ENCODE measurements around the gene TMEM234.

Gene TMEM234

DNA sequence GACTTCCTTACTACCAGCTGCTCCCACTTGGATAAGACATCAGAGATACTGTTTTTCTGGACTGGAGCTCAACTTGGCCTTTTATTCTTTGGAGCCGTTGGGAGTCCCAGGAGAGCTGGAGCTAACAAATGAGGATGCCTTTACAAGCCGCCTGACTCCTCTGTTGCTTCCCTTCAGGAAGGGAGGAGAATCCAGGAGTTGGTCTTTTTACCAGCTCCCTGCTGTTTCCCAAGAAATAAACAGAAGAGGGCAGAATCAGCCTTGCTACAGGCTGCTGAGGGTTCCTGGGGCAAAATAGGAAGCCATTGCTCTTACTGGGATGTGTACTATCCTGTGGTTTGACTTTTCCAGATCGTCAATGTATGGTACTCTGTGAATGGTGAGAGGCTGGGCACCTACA lies 1.5 kb upstream of the TMEM234 start:
- H3K9me3 Mint-ChIP-seq, result no peaks in the 10 kb centered on the region
- H3K36me3 Mint-ChIP-seq, result peaks cover 22 to 46% of the 10 kb centered on the region in 2 donors
- no peak for DNase-seq
- H3K4me1 Mint-ChIP-seq, result peaks cover 22 to 39% of the 10 kb centered on the region in 2 donors
- H3K27ac Mint-ChIP-seq, result peak overlapping the region; percentile 98
- H3K4me3 Mint-ChIP-seq, result peak overlapping the region; percentile 28 to 96
- no peak for ATAC-seq (replicated peaks)
- no peaks in the 10 kb centered on the region for H3K27me3 Mint-ChIP-seq

DNA sequence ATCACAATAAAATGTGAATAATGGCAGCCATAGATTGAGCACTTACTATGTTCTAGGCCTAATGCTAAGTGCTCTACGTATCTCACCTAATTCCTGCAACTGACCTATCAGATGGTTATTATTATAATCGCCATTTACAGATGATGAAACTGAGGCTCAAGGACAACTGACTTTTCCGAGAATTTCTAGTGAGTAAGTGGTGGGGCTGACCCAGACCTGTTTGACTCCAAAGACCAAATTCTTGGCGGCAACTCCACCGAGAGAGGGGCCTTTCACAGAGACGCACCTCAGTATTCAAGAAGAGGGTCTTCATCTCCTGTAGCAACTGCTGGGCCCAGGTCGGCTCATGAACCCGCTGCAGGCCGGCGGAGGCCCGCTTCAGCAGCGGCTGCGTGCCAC lies 573 bp downstream of the TMEM234 start:
- H3K27ac Mint-ChIP-seq, result peak overlapping the region; percentile 98
- DNase-seq, result no peak

GRCh38 chr1:32220746-32221580 lies 1.2 kb downstream of the TMEM234 start:
- ATAC-seq (replicated peaks) (peak; percentile 51 to 72), DNase-seq (no peak)
- no peaks in the 10 kb centered on the region for H3K9me3 Mint-ChIP-seq
- peaks cover 23 to 41% of the 10 kb centered on the region in 2 donors for H3K4me1 Mint-ChIP-seq
- H3K36me3 Mint-ChIP-seq, result peaks cover 26 to 50% of the 10 kb centered on the region in 2 donors
- H3K27ac Mint-ChIP-seq, result peak overlapping the region; percentile 69
- no peaks in the 10 kb centered on the region for H3K27me3 Mint-ChIP-seq
- peak overlapping the region; percentile 96 to 99 for H3K4me3 Mint-ChIP-seq

More for the DNA sequence above, 573 bp downstream of the TMEM234 start:
- Mint-ChIP-seq H3K36me3 (peaks cover 21 to 48% of the 10 kb centered on the region in 2 donors), H3K4me3 (peak overlapping the region; percentile 96 to 99), H3K4me1 (peaks cover 22 to 39% of the 10 kb centered on the region in 2 donors), H3K27me3 (no peaks in the 10 kb centered on the region), H3K9me3 (no peaks in the 10 kb centered on the region)
- no peak for ATAC-seq (replicated peaks)

DNA sequence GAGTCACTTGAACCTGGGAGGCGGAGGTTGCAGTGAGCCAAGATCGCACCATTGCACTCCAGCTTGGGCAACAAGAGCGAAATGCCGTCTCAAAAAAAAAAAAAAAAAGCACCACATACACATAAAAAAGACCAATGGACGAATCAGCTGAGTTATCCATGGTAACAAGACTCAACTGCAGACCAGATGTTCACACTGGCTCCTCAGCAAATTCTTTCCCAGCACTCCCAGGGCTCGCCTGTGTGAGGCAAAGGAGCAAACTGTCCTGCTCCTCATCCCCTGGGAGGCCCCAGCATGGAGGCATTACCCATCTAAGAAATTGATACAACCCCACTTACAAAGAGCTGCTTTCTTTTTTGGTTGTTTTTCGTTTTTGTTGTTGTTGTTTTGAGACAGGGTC lies 3.1 kb downstream of the TMEM234 start:
- Mint-ChIP-seq H3K36me3 (peaks cover 25 to 47% of the 10 kb centered on the region in 2 donors), H3K27ac (no peak overlapping the region)

DNA sequence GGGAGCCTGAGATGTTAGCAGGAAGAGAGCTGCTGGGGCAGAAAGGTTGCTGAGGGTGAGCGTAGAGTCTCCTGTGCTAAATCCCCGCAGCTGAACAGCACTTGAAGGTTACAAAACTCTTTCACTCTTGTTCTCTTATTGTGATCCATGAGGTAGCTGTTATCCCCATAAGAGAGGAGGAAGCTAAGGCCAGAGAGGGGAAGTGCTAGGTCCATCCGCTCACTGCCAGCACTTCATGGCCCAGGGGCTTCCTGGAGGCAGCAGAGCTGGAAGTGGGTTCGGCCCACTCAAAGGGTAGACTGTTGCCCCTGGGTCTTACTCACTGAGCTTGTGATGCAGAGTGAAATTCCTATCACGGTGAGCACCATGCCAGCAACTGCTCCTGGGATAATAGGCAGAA lies 5.6 kb downstream of the TMEM234 start:
- no peak overlapping the region for H3K4me3 Mint-ChIP-seq
- H3K9me3 Mint-ChIP-seq, result no peaks in the 10 kb centered on the region
- ATAC-seq (replicated peaks) (no peak), DNase-seq (no peak)
- peaks cover 27 to 47% of the 10 kb centered on the region in 2 donors for H3K36me3 Mint-ChIP-seq
- H3K27ac Mint-ChIP-seq, result peak overlapping the region; percentile 47
- H3K4me1 Mint-ChIP-seq, result peaks cover 30 to 46% of the 10 kb centered on the region in 2 donors
- H3K27me3 Mint-ChIP-seq, result no peaks in the 10 kb centered on the region

More for the DNA sequence above, 3.1 kb downstream of the TMEM234 start:
- peaks cover 26 to 46% of the 10 kb centered on the region in 2 donors for H3K4me1 Mint-ChIP-seq
- no peak overlapping the region for H3K4me3 Mint-ChIP-seq
- no peaks in the 10 kb centered on the region for H3K27me3 Mint-ChIP-seq
- DNase-seq (no peak), ATAC-seq (replicated peaks) (no peak)
- no peaks in the 10 kb centered on the region for H3K9me3 Mint-ChIP-seq

DNA sequence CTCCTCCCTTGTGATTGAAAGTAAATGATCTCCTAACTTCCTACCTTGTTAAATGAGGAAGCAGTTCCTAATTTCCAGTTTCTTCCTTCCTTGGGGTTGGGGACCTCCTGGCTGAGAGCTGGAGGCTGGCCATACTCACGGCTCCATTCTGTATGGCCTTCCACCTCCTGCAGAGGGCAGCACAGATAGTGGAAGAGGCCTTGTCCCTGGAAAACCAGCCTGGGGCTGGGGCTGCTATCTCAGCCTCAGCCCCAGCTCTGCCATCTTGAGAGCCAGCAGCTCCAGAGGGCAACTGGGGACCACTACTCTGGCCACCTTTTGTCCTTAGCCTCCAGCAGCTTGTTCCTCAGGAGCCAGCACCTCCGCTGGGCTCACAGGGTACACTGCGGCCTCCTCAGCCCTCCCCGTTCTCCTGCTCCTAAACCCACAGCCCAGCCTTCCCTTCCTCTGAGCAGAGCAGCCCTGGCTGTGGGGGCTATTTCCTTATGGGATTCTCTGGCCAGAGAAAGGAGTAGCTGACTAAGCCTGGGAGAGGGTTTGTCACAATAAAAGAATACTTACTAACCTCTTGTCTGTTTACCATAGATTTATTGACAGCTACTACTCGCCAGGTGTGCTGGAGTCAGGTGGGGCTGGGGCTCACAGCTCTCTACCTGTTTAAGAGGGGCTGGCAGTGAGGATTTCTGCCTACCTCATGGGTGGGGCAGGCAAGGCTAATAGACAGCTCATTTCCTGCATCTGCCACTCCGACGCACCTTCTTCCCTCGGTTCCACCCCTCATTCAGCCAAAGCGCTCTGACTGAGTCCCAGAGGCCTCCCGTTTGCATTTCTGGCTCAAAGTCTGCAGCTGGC lies 6.3 kb downstream of the TMEM234 start:
- ATAC-seq (replicated peaks), result peak; percentile 87 to 89
- Mint-ChIP-seq H3K27ac (peak overlapping the region; percentile 47), H3K9me3 (no peaks in the 10 kb centered on the region), H3K27me3 (no peaks in the 10 kb centered on the region), H3K36me3 (peaks cover 27 to 48% of the 10 kb centered on the region in 2 donors), H3K4me3 (no peak overlapping the region), H3K4me1 (peaks cover 25 to 45% of the 10 kb centered on the region in 2 donors)
- no peak for DNase-seq

- ATAC-seq (replicated peaks) (no peak), DNase-seq (no peak)
- Mint-ChIP-seq H3K27ac (peak within 1 kb of the TSS; percentile 59), H3K36me3 (peaks cover 27 to 61% of the 10 kb centered on the region in 2 donors), H3K9me3 (no peaks in the 10 kb centered on the region), H3K27me3 (no peaks in the 10 kb centered on the region), H3K4me3 (peak within 1 kb of the TSS in 1 of 2 donors; percentile 19), H3K4me1 (peaks cover 48 to 80% of the 10 kb centered on the region in 2 donors)
Measured at GRCh38 chr1:32208891-32209328, 13.2 kb downstream of the TMEM234 start, which contains the start of gene DCDC2B. TSS of gene DCDC2B (plus strand) at chr1:32209089. CDS start at chr1:32209094, 5 bp downstream.

- peaks cover 29 to 66% of the 10 kb centered on the region in 2 donors for H3K36me3 Mint-ChIP-seq
- ATAC-seq (replicated peaks) (peak; percentile 41 to 52), DNase-seq (peak; percentile 22)
- H3K27ac Mint-ChIP-seq, result peak overlapping the region; percentile 59
- peaks cover 51 to 84% of the 10 kb centered on the region in 2 donors for H3K4me1 Mint-ChIP-seq
- H3K4me3 Mint-ChIP-seq, result no peak overlapping the region
- no peaks in the 10 kb centered on the region for H3K9me3 Mint-ChIP-seq
- no peaks in the 10 kb centered on the region for H3K27me3 Mint-ChIP-seq
Measured at GRCh38 chr1:32208469-32208868, 13.7 kb downstream of the TMEM234 start.

DNA sequence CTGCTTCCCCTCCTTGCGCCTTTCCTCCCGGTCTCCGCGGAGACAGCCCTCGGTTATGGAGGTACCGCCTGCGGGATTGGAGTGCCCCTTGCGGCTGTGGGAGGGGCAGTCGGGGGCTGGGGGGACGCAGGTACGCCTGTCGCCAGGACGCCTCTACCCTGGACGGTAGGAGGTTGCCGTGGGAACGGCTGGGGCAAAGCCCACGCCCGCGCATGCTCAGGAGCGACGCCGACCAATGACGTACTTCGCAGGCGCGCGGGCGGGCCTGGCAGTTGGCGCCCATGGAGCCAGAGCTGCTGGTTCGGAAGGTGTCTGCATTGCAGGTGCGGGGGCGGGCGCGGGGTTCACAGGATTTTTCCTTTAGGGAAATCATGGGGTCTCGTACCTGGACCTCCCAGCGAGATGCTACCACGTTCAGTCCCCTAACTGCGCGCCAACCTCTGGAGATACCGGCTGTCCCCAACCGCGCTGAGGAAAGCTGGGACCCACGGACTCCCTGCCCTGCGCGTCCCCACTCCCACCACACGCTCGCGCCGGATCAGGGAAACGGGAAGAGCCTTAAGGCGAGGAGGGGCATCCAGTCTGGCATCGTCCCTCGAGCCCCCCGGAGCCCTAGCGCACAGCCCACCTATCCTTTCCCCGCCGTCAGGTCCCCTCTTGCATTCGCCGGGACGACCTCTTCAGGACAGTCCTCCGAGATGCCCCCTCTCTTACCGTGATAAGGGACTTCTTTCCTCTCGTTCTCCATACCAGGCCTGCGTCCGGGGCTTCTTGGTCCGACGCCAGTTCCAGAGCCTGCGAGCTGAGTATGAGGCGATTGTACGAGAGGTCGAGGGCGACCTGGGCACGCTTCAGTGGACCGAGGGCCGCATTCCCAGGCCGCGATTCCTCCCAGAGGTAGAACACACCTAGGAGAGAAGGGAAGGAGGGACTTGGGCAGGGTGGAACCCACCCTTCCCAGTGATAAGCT lies 16.5 kb downstream of the TMEM234 start, which contains the start of gene IQCC:
IQCC (plus strand) TSS at position 271 of the 970 bp plus-strand sequence; CDS start at position 282, 11 bp downstream.
- Mint-ChIP-seq H3K27me3 (no peaks in the 10 kb centered on the region), H3K4me1 (peaks cover 57 to 87% of the 10 kb centered on the region in 2 donors), H3K36me3 (peaks cover 39 to 69% of the 10 kb centered on the region in 2 donors), H3K4me3 (peak within 1 kb of the TSS; percentile 90 to 94), H3K27ac (peak within 1 kb of the TSS; percentile 90), H3K9me3 (no peaks in the 10 kb centered on the region)
- DNase-seq (peak; percentile 77), ATAC-seq (replicated peaks) (peak; percentile 57 to 68)

- Mint-ChIP-seq H3K27ac (peak overlapping the region; percentile 90), H3K4me3 (peak overlapping the region; percentile 90 to 94), H3K4me1 (peaks cover 61 to 94% of the 10 kb centered on the region in 2 donors), H3K36me3 (peaks cover 39 to 69% of the 10 kb centered on the region in 2 donors), H3K9me3 (no peaks in the 10 kb centered on the region), H3K27me3 (no peaks in the 10 kb centered on the region)
- DNase-seq, result no peak
- no peak for ATAC-seq (replicated peaks)
Measured at GRCh38 chr1:32204943-32205361, 17.2 kb downstream of the TMEM234 start.

DNA sequence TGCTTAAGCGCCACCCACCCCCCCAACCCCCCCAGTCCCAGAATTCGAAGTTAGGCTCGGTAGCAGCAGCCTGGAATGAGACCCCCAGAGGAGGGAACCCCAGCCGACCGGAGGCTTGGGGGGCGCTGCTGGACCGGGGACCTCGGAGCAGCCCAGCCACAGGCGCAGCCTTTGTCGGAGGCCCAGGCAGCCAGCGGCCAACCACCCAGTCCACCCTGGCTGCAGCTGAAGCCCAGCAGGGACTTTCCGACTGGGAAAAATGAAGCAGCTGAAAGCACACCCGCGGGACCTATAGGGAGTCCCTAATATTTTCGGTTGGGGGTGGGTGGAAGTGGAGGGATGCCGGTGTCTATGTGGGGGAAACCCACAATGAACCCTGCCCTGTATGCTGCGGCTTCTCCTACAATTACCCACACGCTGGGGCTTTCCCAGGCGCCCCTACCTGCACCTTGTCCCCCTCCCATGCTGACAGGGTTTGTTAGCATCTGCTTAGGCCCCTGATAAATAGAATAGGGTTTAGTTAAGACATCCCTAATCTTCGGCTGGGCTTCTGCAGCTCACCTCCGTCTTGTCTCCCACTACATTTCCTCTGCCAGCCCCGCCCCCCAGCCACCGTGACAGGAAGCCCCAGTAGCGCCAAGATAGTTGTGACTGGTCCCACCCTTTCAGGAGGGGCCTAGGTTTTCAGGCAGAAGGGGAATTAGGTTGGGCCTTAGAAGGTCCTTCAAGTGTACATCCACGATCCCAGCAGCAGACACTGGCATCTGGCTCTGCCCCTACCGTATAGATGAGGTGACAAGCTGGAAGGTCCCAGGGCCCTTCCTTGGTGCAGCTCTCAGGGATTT lies 20.9 kb downstream of the TMEM234 start:
- no peaks in the 10 kb centered on the region for H3K27me3 Mint-ChIP-seq
- H3K9me3 Mint-ChIP-seq, result no peaks in the 10 kb centered on the region
- peaks cover 38 to 59% of the 10 kb centered on the region in 2 donors for H3K36me3 Mint-ChIP-seq
- H3K4me1 Mint-ChIP-seq, result peaks cover 53 to 83% of the 10 kb centered on the region in 2 donors
- H3K4me3 Mint-ChIP-seq, result peak overlapping the region; percentile 83 to 91
- peak; percentile 59 to 61 for ATAC-seq (replicated peaks)
- peak; percentile 80 for DNase-seq
- H3K27ac Mint-ChIP-seq, result peak overlapping the region; percentile 99

GRCh38 chr1:32200226-32201010 lies 21.7 kb downstream of the TMEM234 start, which contains the start of gene CCDC28B:
TSS of gene CCDC28B (plus strand) at chr1:32200595. CDS start at chr1:32201936, 1,341 bp downstream.
- H3K27me3 Mint-ChIP-seq, result no peaks in the 10 kb centered on the region
- peaks cover 42 to 55% of the 10 kb centered on the region in 2 donors for H3K36me3 Mint-ChIP-seq
- H3K9me3 Mint-ChIP-seq, result no peaks in the 10 kb centered on the region
- peaks cover 51 to 75% of the 10 kb centered on the region in 2 donors for H3K4me1 Mint-ChIP-seq
- DNase-seq, result peak; percentile 77
- peak; percentile 59 to 61 for ATAC-seq (replicated peaks)
- H3K27ac Mint-ChIP-seq, result peak within 1 kb of the TSS; percentile 99
- peak within 1 kb of the TSS; percentile 83 to 91 for H3K4me3 Mint-ChIP-seq

Measured in stimulated activated naive B cell treated with anti-CD40 and anti-IgM and Interleukin-4, amounts not matched to agents 10 μg/mL and 1 μg/mL and 100 μg/mL, for 72 hours (primary cell).